ENCODE measurements around the gene BANK1. TPM values are rescaled to one million over a fixed set of nuclear protein-coding genes. Genes with fewer than 3 reads are reported as not detected.

Gene BANK1
- total and polyA plus RNA-seq, 10 of the 15 experiments (the other 5 are each of a cell fraction or from before 2014, with no cell fraction given) = 0.13 to 2.1 (median 0.42) TPM

DNA sequence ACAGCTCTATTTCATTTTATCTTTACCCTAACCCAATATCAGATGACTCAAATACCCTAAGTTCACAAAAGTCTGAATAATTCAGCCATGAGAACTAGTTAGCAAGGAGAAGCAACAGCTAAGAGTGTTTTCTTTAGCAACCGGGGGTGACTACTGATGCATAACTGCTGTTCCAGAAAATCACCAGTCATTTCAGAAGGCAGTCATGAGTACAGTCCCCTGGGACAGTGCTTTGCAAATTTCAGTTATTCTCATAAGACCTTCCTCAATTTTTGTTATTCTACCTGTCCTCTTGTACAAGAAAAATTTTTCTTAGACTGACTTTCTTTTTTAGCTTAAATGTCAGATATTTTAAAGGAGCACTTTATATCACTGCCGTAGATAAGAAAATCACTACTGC lies 16.4 kb downstream of the BANK1 start (continued):
- TF ChIP-seq POLR2AphosphoS5 (IDR thresholded peaks at IDR 0.05; ENCODE audit: low read length) = no peak
- TF ChIP-seq NR2F1 (conservative IDR thresholded peaks at IDR 0.05) = no peak
- no peak for TF ChIP-seq ZNF207 (IDR thresholded peaks at IDR 0.05; ENCODE audit: borderline replicate concordance)
- TF ChIP-seq SP1 (IDR thresholded peaks at IDR 0.05; ENCODE audit: low read depth, low read length) = no peak
- TF ChIP-seq, protein P1, sequence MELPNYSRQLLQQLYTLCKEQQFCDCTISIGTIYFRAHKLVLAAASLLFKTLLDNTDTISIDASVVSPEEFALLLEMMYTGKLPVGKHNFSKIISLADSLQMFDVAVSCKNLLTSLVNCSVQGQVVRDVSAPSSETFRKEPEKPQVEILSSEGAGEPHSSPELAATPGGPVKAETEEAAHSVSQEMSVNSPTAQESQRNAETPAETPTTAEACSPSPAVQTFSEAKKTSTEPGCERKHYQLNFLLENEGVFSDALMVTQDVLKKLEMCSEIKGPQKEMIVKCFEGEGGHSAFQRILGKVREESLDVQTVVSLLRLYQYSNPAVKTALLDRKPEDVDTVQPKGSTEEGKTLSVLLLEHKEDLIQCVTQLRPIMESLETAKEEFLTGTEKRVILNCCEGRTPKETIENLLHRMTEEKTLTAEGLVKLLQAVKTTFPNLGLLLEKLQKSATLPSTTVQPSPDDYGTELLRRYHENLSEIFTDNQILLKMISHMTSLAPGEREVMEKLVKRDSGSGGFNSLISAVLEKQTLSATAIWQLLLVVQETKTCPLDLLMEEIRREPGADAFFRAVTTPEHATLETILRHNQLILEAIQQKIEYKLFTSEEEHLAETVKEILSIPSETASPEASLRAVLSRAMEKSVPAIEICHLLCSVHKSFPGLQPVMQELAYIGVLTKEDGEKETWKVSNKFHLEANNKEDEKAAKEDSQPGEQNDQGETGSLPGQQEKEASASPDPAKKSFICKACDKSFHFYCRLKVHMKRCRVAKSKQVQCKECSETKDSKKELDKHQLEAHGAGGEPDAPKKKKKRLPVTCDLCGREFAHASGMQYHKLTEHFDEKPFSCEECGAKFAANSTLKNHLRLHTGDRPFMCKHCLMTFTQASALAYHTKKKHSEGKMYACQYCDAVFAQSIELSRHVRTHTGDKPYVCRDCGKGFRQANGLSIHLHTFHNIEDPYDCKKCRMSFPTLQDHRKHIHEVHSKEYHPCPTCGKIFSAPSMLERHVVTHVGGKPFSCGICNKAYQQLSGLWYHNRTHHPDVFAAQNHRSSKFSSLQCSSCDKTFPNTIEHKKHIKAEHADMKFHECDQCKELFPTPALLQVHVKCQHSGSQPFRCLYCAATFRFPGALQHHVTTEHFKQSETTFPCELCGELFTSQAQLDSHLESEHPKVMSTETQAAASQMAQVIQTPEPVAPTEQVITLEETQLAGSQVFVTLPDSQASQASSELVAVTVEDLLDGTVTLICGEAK (IDR thresholded peaks at IDR 0.05; ENCODE audit: borderline replicate concordance) = no peak
- TF ChIP-seq, protein P2, sequence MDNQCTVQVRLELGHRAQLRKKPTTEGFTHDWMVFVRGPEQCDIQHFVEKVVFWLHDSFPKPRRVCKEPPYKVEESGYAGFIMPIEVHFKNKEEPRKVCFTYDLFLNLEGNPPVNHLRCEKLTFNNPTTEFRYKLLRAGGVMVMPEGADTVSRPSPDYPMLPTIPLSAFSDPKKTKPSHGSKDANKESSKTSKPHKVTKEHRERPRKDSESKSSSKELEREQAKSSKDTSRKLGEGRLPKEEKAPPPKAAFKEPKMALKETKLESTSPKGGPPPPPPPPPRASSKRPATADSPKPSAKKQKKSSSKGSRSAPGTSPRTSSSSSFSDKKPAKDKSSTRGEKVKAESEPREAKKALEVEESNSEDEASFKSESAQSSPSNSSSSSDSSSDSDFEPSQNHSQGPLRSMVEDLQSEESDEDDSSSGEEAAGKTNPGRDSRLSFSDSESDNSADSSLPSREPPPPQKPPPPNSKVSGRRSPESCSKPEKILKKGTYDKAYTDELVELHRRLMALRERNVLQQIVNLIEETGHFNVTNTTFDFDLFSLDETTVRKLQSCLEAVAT (IDR thresholded peaks at IDR 0.05) = no peak
- TF ChIP-seq, protein P3, sequence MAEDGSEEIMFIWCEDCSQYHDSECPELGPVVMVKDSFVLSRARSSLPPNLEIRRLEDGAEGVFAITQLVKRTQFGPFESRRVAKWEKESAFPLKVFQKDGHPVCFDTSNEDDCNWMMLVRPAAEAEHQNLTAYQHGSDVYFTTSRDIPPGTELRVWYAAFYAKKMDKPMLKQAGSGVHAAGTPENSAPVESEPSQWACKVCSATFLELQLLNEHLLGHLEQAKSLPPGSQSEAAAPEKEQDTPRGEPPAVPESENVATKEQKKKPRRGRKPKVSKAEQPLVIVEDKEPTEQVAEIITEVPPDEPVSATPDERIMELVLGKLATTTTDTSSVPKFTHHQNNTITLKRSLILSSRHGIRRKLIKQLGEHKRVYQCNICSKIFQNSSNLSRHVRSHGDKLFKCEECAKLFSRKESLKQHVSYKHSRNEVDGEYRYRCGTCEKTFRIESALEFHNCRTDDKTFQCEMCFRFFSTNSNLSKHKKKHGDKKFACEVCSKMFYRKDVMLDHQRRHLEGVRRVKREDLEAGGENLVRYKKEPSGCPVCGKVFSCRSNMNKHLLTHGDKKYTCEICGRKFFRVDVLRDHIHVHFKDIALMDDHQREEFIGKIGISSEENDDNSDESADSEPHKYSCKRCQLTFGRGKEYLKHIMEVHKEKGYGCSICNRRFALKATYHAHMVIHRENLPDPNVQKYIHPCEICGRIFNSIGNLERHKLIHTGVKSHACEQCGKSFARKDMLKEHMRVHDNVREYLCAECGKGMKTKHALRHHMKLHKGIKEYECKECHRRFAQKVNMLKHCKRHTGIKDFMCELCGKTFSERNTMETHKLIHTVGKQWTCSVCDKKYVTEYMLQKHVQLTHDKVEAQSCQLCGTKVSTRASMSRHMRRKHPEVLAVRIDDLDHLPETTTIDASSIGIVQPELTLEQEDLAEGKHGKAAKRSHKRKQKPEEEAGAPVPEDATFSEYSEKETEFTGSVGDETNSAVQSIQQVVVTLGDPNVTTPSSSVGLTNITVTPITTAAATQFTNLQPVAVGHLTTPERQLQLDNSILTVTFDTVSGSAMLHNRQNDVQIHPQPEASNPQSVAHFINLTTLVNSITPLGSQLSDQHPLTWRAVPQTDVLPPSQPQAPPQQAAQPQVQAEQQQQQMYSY (CRISPR knock-in tag; IDR thresholded peaks at IDR 0.05) = no peak
- no peak for TF ChIP-seq SIX5 (IDR thresholded peaks at IDR 0.05; ENCODE audit: low read depth, low read length, severe bottlenecking)
- TF ChIP-seq YY1 (IDR thresholded peaks at IDR 0.05; ENCODE audit: low read depth, low read length) = no peak
- peak; percentile 98 for TF ChIP-seq PAX5 (IDR thresholded peaks at IDR 0.05; ENCODE audit: borderline replicate concordance, low read depth, low read length)
- peak; percentile 49; the same call in 1 of the 2 replicates for TF ChIP-seq ATF7 (IDR thresholded peaks at IDR 0.05; ENCODE audit: low read depth)
- no peak for TF ChIP-seq POLR2A (IDR thresholded peaks at IDR 0.05; ENCODE audit: low read depth, low read length)
- 0 out of 2 replicates have a peak, but pooled peaks have one; percentile 54 for TF ChIP-seq RAD51 (IDR thresholded peaks at IDR 0.05)
- TF ChIP-seq SREBF2 (IDR thresholded peaks at IDR 0.05; ENCODE audit: low read length) = no peak
- TF ChIP-seq FOS (IDR thresholded peaks at IDR 0.05; ENCODE audit: borderline replicate concordance, extremely low read depth, insufficient read length) = no peak
- no peak for TF ChIP-seq NR2C1 (IDR thresholded peaks at IDR 0.05)
- no peak for TF ChIP-seq EGR1 (IDR thresholded peaks at IDR 0.05; ENCODE audit: borderline replicate concordance in 1 of 2, low read depth in 2 of 2, low read length in 2 of 2)
- TF ChIP-seq, protein P4, sequence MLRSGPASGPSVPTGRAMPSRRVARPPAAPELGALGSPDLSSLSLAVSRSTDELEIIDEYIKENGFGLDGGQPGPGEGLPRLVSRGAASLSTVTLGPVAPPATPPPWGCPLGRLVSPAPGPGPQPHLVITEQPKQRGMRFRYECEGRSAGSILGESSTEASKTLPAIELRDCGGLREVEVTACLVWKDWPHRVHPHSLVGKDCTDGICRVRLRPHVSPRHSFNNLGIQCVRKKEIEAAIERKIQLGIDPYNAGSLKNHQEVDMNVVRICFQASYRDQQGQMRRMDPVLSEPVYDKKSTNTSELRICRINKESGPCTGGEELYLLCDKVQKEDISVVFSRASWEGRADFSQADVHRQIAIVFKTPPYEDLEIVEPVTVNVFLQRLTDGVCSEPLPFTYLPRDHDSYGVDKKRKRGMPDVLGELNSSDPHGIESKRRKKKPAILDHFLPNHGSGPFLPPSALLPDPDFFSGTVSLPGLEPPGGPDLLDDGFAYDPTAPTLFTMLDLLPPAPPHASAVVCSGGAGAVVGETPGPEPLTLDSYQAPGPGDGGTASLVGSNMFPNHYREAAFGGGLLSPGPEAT (IDR thresholded peaks at IDR 0.05; ENCODE audit: low read depth) = peak; percentile 75
- no peak for TF ChIP-seq RBBP5 (conservative IDR thresholded peaks at IDR 0.05)
- TF ChIP-seq BCL11A (IDR thresholded peaks at IDR 0.05; ENCODE audit: low read depth, low read length) = peak; percentile 96; the same call in 1 of the 2 replicates
- no peak for TF ChIP-seq ZZZ3 (IDR thresholded peaks at IDR 0.05; ENCODE audit: control insufficient read depth, insufficient read length, low read depth)
- TF ChIP-seq TAF1 (IDR thresholded peaks at IDR 0.05; ENCODE audit: borderline replicate concordance, low read depth, low read length) = no peak
- TF ChIP-seq LARP7 (IDR thresholded peaks at IDR 0.05) = no peak

Measured in GM12878 (cell line).